GM18861 (cell line): Measurements from ENCODE around the gene DENND1A.

Experiments
- ATAC-seq: cut with Tn5 transposase; IDR thresholded peaks from one replicate; pipeline ENCODE4 v1.9.1; 2021; ENCODE audit not compliant: unreplicated experiment

The DENND1A gene

DNA sequence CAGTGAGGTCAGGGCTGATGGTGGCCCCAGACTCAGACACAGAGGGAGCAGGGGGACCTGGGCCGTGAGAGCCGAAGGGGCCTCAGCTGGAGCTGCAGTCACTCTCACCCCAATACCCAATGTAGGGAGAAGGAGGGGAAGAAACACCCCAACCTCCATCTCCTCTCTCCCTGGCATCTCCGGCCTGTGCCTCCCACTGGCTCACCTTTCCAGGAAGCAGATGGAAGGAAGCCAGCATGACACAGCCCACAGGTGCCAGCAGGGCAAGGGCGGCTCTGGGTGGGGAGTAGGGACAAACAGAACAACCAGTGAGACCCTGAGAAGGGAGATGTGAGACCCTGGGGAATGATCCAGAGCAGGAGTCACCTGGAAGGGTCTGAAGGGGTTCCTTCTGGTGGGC lies 576.9 kb downstream of the DENND1A start:
- ATAC-seq: no peak

DNA sequence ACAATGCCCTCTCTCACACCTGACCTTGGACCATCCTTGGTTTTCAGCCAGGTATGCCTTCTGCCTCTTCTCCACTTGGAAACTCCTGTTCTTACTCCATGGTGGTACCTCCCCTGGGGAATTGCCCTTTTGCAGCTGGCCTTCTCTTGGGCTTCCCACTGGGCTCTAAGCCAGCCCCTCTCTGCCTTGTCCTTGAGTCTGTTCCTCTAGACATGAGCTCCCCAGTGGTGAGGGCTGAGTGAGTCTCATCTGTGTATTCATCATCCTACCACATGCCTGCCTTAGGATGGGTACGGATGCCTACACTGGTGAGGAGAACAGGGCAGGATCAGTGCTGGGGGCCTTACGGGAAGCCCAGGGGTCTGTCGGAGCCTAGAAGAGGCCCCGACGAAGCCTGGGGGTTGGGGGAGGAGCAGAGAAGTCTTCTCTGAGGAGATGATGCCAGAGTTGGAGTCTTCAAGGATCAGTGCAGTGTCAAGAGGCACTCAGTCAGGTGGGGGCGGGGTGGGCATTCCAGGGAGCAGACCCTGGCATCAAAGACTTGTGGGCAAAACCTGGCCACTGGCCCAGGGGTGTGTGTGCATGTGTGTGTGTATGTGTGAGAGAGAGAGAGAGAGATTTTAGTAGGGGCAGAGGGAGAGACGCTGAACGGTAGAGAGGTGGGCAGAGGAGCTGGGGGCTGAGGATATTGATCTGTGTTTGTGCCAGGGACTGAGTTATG lies 579.2 kb downstream of the DENND1A start:
- no peak for ATAC-seq

DNA sequence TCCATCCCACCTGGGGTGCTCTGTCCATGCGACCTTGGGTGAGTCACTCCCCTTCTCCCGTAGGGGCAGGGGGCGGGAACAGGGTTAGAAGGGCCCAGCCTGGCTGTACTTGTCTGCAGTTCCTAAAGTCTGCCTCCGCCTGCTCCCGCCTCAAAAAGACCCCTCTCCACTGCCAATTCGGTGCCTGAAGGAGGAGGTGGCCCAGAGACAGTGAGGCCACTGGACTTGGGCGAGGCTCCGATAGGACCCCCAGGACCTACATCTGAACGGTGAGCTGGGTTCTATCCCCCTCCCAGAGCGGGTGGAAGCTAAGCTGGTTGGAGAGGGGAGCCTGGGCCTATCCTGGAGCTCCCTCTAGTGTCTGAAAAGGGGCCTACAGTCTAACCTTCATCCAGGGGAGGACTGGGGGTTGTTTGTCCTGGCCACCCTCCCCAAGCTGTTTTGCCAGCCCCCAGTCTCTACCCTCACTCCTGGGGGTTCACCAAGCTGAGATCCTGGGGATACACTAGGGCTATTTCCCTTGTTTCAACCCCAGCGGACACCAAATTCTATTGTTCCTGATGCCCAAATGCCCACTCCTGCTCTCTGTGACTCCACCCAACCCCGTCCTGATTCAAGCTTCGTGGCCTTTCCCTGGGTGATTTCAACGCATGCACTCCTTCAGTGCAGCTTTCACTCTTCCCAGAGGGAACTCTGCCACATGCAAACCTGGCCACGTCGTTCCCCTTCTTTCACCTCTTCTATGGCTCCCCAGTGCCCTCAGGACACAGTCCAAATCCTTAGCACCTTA lies 580.0 kb downstream of the DENND1A start:
- no peak for ATAC-seq

DNA sequence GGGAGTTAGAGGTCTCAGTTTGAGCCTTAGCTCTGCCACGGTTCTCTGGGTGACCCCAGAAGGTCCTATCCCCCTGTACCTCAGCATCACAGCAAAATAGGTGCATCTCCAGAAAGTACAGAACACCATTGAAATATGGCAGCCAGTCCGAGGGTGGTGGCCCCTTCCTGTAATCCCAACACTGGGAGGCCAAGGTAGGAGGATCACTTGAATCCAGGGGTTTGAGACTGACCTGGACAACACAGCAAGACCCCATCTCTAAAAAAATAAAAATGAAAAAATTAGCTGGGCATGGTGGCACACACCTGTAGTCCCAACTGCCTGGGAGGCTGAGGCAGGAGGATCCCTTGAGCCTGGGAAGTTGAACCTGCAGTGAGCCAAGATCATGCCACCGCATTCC lies 580.9 kb downstream of the DENND1A start:
- no peak for ATAC-seq

DNA sequence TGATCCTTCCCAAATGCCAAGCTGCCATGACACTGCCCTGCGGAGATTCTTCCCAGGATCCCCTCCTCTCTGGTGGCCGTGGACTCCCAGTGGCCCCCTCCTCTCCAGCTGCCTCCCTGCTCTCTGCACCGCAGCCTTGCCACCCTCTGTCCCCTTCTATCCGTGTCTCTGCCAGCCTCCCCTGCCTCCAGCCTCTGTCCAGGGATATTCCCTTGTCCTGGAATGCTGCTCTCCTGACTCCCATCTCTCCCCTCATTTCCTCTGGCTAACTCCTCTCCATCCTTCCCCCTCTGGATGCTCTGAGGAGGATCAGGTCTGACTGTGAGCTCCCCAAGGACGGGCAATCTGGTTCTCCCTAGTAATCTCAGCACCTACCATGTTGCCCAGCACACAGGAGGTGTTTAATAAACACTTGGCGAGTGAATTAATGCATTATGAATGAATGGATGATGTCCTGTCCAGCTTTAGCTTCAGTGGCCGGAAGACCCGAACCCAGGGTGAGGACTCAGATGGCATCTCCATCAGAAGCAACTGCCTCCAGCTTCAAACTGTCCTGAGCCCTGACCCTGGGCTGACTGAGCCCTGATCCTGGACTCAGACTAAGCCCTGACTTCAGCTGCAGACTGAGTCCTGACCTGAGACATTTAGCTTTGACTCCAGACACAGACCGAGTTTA lies 581.5 kb downstream of the DENND1A start:
- ATAC-seq: no peak

DNA sequence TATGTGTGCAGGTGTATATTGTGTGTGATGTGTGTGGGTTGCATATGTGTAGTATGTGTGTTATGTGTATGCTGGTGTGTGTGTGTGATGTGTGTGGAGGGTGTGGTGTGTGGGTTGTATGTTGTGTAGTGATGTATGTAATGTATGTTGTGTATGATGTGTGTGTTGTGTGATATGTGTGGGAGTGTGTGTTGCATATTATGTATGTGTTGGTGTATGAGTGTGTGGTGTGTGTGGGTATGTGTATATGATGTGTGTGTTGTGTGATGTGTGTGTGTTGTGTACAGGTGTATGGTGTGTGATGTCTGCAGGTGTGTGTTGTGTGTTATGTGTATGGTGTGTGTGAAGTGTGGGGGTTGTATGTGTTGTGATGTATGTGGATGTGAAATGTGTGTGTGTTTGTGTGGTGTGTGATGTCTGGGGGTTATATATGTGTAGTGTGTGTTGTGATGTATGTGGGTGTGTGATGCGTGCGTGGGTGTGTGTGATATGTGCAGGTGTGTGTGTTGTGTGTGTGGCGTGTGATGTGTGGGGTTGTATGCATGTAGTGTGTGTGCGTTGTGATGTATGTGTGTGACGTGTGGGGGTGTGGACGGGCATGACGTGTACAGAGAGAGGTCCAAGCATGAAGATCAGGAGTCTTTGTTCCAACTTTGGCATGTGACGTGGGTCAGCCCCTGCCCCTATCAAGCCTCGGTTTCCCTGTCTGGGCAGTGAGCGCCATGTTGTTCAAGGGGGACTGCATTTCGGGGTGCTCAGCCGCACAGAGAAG lies 582.5 kb downstream of the DENND1A start:
- no peak for ATAC-seq

DNA sequence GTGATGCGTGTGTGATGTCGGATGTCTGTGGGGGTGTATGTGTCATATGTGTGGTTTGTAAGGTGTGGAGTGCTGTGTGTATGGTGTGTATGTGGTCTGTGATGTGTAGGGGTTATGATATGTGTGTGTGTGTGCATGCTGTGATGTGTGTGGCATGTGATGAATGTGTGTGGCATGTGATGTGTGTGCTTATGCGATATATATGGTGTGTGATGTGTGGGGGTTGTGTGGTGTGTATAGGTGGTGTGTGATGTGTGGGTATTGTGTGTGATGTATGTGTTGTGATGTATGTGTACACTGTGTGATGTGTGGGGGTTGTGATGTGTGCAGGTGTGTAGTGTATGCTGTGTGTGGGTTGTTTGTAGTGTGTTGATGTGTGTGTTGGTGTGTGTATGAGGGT lies 583.1 kb downstream of the DENND1A start:
- ATAC-seq: no peak

DNA sequence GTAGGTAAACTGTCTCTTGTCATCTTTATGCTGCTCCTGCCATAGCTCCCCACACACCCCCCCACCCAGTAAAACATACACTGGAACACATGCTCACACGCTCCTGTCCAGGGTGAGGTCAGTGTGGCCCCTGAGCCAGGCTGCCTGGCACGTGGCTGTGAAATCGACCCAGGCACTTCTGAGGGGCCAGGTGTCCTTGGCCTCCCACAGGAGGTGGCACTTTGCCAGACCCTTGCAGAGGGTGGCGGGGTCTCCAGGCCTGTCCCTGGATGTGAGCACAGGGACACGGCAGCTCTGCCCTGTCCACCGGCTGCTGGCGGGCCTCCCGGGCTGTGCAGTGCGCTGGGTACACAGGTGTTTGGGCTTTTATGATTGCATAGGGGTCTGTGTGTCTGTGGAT lies 583.9 kb downstream of the DENND1A start:
- ATAC-seq: no peak

DNA sequence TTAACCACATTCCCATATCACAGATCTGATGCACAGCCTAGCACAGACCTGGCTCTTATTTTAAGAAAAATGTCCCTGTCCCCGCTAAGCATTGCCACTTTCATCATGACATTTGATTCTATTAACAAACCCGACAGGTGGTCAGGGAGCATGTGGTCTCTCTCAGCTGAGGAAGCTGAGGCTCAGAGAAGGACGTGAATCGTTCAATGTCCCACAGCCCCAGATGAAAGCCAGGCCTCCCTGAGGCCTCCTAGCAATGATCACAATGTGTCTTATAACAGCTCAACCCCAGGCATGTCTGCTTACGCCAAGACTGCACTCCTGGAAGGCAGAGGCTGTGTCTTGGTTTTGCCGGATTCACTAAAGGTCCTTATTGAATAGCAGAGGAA lies 584.4 kb downstream of the DENND1A start:
- ATAC-seq: no peak

DNA sequence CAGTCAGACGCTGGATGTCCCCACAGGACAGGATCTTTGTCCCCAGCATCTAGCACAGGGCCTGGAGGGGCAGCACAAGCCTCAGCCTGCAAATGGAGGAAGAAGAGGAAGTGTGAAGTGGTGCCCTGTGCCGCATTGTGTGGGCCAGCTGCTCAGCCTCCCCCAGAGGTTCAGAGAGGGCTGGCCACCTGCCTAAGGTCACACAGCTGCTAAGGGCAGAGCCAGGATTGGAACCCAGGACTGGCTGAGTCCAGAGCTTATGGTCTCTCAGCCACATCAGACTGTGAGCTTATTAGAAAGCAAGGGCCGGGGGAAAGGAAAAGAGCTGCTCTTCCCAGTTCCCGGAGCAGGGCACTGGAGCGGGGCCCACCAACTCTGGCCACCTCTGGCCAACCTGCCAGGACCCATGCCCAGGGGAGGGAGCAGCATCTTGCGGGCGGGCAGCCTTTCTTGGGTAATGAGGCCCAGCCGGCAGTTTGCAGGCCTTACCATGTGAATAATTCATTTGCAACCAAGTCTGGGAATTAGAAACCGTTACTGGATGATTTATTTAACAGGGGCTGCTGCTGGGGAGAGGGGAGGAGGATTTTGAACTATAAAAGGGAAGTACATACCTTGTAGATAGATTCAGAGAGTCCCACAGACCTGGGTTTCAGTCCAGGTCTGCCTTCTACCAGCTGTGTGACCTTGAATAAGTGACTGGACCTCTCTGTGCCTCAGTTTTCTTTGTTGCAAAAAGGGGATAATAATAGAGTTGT lies 585.6 kb downstream of the DENND1A start:
- no peak for ATAC-seq

DNA sequence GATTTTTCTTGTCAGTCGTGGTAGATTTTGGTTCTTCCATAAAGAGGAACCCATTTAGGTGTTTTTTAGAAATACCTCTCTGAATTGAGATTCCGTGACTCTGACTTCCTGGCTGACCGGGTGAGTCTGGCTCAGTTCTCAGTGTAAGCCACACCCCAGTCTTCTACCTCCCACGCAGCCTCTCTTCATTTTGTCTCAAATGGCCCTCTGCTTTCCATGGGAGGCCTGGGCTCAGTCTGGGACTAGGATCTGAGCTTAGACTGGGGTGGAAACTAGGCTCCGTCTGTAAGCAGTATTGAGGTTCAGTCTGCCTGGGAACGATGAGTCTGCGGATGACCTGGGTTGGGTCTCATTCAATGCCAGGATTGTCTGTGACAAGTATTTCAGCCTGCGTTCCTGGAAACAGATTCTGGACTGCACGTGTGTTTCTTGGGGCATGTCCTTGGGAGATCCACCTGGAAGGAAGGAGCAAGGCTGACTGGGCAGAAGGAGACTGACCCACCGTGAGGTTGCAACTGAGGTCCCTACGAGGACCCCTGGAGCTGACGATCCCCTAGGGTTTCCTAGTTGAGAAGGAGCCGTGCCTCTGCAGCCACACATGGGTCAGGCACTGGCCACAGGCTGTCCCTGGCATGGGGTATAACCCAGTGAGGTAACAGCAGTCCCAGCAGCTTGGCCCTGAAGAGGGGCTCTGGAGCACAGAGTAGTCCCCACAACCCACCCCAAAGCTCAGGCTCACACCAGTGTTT lies 586.3 kb downstream of the DENND1A start:
- no peak for ATAC-seq

DNA sequence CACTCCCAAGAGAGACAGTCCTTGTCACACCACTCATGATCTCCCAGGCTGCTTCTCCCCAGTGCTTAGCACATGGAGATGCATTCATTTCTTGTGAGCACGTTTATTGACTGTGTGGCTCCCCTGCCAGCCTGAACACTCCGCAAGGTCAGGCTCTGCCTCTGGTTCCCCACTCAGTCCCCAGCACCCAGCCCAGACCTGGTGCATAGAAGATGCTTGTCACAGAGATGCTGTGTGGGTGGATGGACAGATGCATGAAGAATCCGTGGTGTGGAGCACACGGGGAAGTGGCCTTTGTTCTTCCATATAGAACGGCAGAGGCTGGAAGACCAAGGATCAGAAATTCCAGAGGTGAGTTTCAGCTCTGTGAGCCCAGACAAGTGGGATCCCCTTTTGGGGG lies 587.7 kb downstream of the DENND1A start:
- no peak for ATAC-seq

DNA sequence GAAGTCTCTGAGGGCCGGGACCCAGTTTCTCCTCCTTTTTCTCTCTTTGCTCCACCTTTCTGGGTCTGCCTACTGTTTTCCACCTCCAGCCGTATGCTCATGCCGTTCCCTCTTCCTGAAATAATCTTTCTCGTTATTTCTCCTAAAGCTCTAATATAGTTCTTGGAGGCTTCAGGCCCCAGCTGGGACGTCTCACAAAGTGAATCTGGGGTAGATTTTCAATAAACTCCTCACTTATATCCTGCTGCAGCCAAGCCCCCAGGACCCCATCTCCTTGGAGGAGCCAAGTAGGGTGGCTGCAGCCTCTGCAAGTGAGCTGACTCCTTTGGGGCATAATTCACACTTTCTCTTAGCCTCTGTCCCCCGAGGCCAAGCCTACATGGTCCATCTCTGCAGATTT lies 588.1 kb downstream of the DENND1A start:
- no peak for ATAC-seq

DNA sequence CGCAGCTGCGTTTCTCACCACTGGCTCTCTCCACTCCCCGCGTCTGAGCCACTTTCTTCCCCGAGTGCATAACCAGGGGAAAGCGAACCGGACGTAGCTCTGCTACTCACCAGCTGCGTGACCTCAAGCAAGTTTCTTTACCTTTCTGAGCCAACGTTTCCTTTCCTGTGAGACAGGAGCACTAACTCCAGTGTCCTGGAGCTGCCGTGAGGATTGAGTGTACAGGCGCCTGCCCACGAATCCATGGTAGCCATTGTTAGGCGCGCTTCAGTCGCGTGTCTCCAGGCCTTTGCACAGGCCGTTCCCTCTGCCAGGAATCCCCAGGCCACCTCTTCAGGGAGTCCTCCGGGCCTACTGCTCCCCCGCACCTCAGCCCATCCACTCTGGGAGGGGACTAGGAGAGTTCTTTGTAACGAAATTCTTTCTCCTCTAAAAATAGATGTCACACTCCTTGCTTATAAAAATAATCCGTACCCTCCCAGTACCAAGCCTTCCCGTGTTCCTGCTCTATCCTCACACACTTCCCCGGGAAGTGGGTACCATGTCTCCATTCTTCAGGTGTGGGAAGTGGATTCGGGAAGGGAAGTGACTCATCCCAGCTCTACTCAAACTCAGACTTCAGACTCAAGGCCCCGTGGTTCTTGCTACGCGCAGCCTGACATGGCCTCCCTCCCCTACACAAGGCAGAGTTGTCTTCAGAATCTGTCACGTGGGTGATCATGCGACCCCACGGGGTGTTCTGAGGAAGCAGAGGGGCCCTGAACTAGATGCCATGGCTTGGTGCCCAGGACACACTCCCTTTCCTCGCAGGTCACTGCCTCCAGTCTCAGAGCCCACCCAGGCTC lies 590.0 kb downstream of the DENND1A start:
- ATAC-seq: peak; percentile 37

DNA sequence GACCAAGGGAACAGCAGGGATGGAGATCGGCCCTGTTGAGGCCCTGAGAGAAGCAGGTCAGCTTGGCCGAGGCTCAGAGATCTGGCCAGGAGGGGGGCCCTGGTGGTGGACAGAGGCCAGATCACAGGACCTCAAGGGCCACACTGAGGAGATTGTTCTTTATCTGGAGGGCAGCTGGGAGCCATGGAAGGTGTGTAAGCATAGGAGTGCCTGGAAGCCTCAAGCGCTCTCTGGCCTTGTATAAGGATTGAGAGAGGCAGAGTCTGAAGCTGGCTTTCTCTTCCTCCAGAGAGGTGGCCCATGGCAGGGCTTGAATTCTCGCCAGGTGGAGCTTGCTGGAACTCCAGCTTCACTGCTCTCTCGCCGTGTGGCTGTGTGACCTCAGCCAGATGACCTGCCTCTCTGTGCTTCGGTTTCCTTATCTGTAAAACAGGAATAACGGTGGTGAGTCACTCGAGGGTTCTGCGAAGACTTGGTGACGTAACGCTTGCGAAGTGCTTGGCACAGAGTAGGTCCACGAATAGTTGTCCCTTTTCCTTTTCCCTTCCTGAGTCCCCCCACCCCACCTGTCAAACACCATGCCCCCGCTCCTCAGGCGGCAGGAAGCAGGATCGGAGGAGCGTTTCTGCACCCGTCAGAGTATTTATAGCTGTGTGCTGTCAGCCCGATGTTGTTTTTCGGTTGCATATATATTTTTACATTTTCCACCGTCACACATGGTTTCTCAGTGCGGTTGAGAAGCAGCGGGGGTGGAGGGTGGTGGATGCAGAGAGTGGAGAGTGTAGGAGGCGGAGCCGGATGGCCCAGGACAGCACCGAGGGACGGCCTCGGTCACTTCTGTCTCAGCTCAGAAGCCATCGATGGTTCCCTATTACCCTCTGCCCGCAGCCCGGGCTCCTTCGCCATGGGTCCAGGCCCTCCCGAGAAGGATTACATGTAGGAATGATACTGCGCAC lies 590.9 kb downstream of the DENND1A start:
- peak; percentile 47 for ATAC-seq

DNA sequence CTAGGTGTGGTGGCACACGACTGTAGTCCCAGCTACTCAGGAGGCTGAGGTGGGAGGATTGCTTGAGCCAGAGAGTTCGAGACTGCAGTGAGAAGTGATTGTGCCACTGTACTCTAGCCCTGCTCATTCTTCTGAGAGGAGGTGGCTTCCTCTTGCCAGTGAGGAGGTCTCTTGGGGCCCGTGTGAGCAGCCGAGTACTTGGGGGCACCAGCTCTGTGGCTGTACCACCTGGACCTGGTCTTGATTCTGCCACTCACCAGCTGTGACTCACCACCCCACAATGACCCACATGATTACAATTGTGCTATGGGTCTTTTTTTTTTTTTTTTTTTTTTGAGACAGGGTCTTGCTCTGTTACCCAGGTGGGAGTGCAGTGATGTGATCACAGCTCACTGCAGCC lies 592.0 kb downstream of the DENND1A start:
- ATAC-seq: no peak

DNA sequence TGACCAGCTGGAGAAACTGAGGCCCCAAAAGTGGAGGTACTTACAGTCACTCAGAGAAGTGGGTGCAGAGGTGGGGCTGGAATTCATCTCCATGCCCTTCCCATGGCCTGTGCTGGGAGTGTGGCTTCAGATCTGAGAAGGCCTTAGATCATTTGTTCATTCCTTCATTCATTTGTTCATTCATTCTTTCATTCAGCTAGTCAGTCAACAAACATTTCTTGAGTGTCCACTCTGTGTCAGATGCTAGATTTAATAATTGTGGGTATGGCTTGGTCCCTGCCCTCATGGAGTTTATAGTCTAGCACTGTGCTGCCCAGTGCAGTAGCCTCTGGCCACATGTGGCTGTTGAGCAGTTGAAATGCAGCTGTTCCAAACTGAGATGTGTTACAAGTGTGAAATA lies 593.0 kb downstream of the DENND1A start:
- no peak for ATAC-seq

DNA sequence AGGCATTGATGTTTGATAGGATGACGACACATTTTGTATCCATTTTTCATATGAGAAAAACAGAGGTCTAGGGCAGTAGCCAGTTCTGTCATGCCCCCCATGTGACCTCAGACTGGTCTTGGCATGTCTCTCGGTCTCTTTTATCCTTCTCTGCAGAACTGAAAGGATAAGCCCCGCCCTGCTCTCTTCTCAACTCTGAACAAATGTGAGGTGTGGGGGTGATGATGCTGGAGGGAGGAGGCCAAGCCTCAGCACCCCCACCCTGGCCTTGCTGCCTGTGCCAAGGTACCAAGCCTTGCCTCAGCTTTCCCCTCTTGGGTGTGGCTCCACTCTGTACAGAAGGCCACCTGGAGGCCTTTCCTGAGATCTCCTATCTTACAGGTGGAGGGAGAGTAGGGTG lies 593.5 kb downstream of the DENND1A start:
- ATAC-seq: no peak
